GM12878 (cell line): ENCODE data around the gene RPP40. TPM values are rescaled to one million over a fixed set of nuclear protein-coding genes. Genes with fewer than 3 reads are reported as not detected.

ENCODE experiments used
- ATAC-seq: fragments of 200-7000 bp; cut with Tn5 transposase; 3 replicates; pipeline ENCODE4 v1.9.1; 2020; ENCODE audit warnings: mild to moderate bottlenecking, moderate library complexity
- BruUV-seq: library from RNA; stranded (reverse); fragments of 400-500 nt; replicated peaks from 2 replicates; lab custom pipeline; 2021; lab: Mats Ljungman, UMichigan
- CTCF ChIA-PET: fragments of 300-600 bp; sonication (Branson Sonifier 250); formaldehyde crosslinking; extraction: SDS; loops from one replicate; lab custom pipeline; 2021; ENCODE audit warnings: inconsistent platforms; lab: Yijun Ruan, JAX
- POLR2A ChIA-PET: fragments of 350-600 bp; formaldehyde crosslinking; extraction: SDS; loops from one replicate; lab custom pipeline; 2021; ENCODE audit warnings: inconsistent platforms; lab: Charles Lee
- RAD21 ChIA-PET: fragments of 300-600 bp; sonication (Branson Sonifier 250); formaldehyde crosslinking; loops from one replicate; lab custom pipeline; 2023; ENCODE audit warnings: antibody characterized with exemption; ENCODE audit not compliant: unreplicated experiment; lab: Charles Lee
- SMC1A ChIA-PET: fragments of 300-600 bp; sonication (Branson Sonifier 250); formaldehyde crosslinking; loops from one replicate; lab custom pipeline; 2023; ENCODE audit not compliant: unreplicated experiment, uncharacterized antibody; lab: Charles Lee
- DNase-seq: peaks from one replicate; pipeline ENCODE4 v3.0.0-alpha.2; 2011; ENCODE audit warnings: low read depth, low spot score
- FAIRE-seq: peaks from 3 replicates; lab custom pipeline; 2011; peaks lifted over from hg19 to GRCh38; lab: Jason Lieb, UNC
- H2AFZ ChIP-seq: 2 replicates; pipeline ENCODE4 v1.6.0; 2011; ENCODE audit warnings: low read depth, low read length, control low read depth; ENCODE audit not compliant: control insufficient read depth
- H3K27ac ChIP-seq: 2 replicates; pipeline ENCODE4 v1.5.1; 2011; ENCODE audit warnings: control low read depth; ENCODE audit not compliant: control insufficient read depth, insufficient read depth
- H3K27me3 ChIP-seq, 2 experiments: replicated peaks in 1 of 2; 2 replicates each; pipeline versions ENCODE4 v1.6.0 to v1.6.1; 2011; ENCODE audit warnings: low read length in 1 of 2; ENCODE audit not compliant: control insufficient read depth in 2 of 2, insufficient read depth in 2 of 2
- H3K36me3 ChIP-seq, 2 experiments: 2 replicates each; pipeline ENCODE4 v1.5.1; 2011; ENCODE audit warnings: low read length in 1 of 2; ENCODE audit not compliant: control insufficient read depth in 2 of 2, insufficient read depth in 2 of 2
- H3K4me1 ChIP-seq: 2 replicates; pipeline ENCODE4 v1.6.1; 2011; ENCODE audit warnings: mild to moderate bottlenecking, low read length, moderate library complexity, mixed read lengths; ENCODE audit not compliant: control insufficient read depth, insufficient read depth
- H3K4me2 ChIP-seq: 2 replicates; pipeline ENCODE4 v1.6.0; 2011; ENCODE audit warnings: control low read depth; ENCODE audit not compliant: control insufficient read depth, insufficient read depth
- H3K4me3 ChIP-seq: fragments of 200-600 bp; sonication (generic); 2 replicates; pipeline ENCODE4 v1.5.1; 2016
- H3K79me2 ChIP-seq: 2 replicates; pipeline ENCODE4 v1.6.0; 2011; ENCODE audit warnings: low read length; ENCODE audit not compliant: control insufficient read depth, insufficient read depth
- H3K9ac ChIP-seq: 2 replicates; pipeline ENCODE4 v1.8.0; 2011; ENCODE audit warnings: low read length, control low read depth, mixed read lengths; ENCODE audit not compliant: control insufficient read depth, insufficient read depth
- H3K9me3 ChIP-seq: replicated peaks from 3 replicates; pipeline ENCODE4 v1.5.1; 2011; ENCODE audit warnings: mild to moderate bottlenecking, low read length; ENCODE audit not compliant: control insufficient read depth, insufficient read depth
- H4K20me1 ChIP-seq: 2 replicates; pipeline ENCODE4 v1.6.0; 2011; ENCODE audit not compliant: control insufficient read depth, insufficient read depth
- BHLHE40 ChIP-seq, 2 experiments: fragments of 450-650 bp in 1 of 2; IDR thresholded peaks; 2 replicates each; pipeline ENCODE4 v1.6.1; 2011 to 2017; ENCODE audit warnings: low read depth in 2 of 2, borderline replicate concordance in 1 of 2, improper control_type of control experiment in 1 of 2, low read length in 1 of 2, mild to moderate bottlenecking in 1 of 2
- BRCA1 ChIP-seq: IDR thresholded peaks from 2 replicates; pipeline ENCODE4 v1.6.1; 2011; ENCODE audit warnings: low read depth, low read length, improper control_type of control experiment
- CBX5 ChIP-seq: sonication (generic); IDR thresholded peaks from 2 replicates; pipeline ENCODE4 v1.6.1; 2016; ENCODE audit warnings: low read depth, moderate library complexity, mild to moderate bottlenecking, inconsistent platforms
- CHD2 ChIP-seq: IDR thresholded peaks from 2 replicates; pipeline ENCODE4 v1.6.1; 2011; ENCODE audit warnings: low read depth, low read length, improper control_type of control experiment, borderline replicate concordance
- EED ChIP-seq: sonication (generic); IDR thresholded peaks from 2 replicates; pipeline ENCODE4 v1.6.1; 2016; ENCODE audit warnings: antibody characterized with exemption, low read depth
- KLF5 ChIP-seq: fragments of 450-650 bp; IDR thresholded peaks from 2 replicates; pipeline ENCODE4 v1.6.1; 2014; ENCODE audit warnings: mild to moderate bottlenecking; ENCODE audit not compliant: partially characterized antibody
- NBN ChIP-seq: fragments of 450-650 bp; IDR thresholded peaks from 2 replicates; pipeline ENCODE4 v1.6.1; 2016
- NR2F1 ChIP-seq: fragments of 450-650 bp; conservative IDR thresholded peaks from 2 replicates; pipeline ENCODE4 v1.6.1; 2017; ENCODE audit warnings: mild to moderate bottlenecking
- RUNX3 ChIP-seq: IDR thresholded peaks from 2 replicates; pipeline ENCODE4 v1.6.1; 2012; ENCODE audit warnings: low read length, inconsistent platforms
- TCF3 ChIP-seq: IDR thresholded peaks from 2 replicates; pipeline ENCODE4 v1.6.1; 2012; ENCODE audit warnings: low read depth, mild to moderate bottlenecking, low read length, borderline replicate concordance; ENCODE audit not compliant: insufficient read depth
- ZBTB33 ChIP-seq: fragments of 450-650 bp; IDR thresholded peaks from 2 replicates; pipeline ENCODE4 v1.6.1; 2017; ENCODE audit warnings: mild to moderate bottlenecking
- ZNF274 ChIP-seq: IDR thresholded peaks from one replicate; pipeline ENCODE4 v1.8.0; 2011; ENCODE audit not compliant: insufficient read length, insufficient read depth
- WGBS: methylation state at CpG from one replicate; pipeline ENCODE4 v1.1.6; 2016; ENCODE audit warnings: low lambda C conversion rate; ENCODE audit not compliant: insufficient replicate concordance, insufficient coverage; ENCODE audit errors: missing lambda C conversion rate; 5-methylcytosine and 5-hydroxymethylcytosine counted together
- in situ Hi-C: fragments of 300-500 bp; cut with MboI; formaldehyde crosslinking; loops from 9 replicates; pipeline ENCODE4 v1.14.3; 2018; ENCODE audit warnings: mixed read lengths
- intact Hi-C: fragments of 100-400 bp; cut with micrococcal nuclease; formaldehyde crosslinking; loops from one replicate; pipeline ENCODE4 v1.14.2; 2022; ENCODE audit not compliant: unreplicated experiment
- polyA plus RNA-seq, 11 experiments: library from polyadenylated mRNA; depleted of rRNA in 4 of 11; unstranded in 6 of 11; stranded (reverse) in 5 of 11; fragments of >200 nt; fragmentation: Nextera tagmentation in 4 of 11; fragmentation: Illumina TruSeq in 1 of 11; extraction: Ambion mirVana in 4 of 11; extraction: Trizol in 1 of 11; gene quantifications; 1 replicate in 1 of 11; 2 replicates in 10 of 11; pipeline versions ENCODE4 v1.2.1 to v1.2.3, GENCODE V29; 2011 to 2016; ENCODE audit warnings: inconsistent platforms in 2 of 11, missing spikeins in 2 of 11, low read depth in 1 of 11
- total RNA-seq, 4 experiments: library from RNA; depleted of rRNA in 3 of 4; stranded (reverse); fragments of >200 nt in 3 of 4; fragmentation: Illumina TruSeq in 1 of 4; extraction: Trizol in 1 of 4; gene quantifications; 2 replicates each; pipeline versions ENCODE4 v1.2.1 to v1.2.3, GENCODE V29; 2013 to 2021
- TF ChIP-seq, protein P1 (sequence below): IDR thresholded peaks from 2 replicates; pipeline ENCODE4 v1.6.1; 2012; ENCODE audit warnings: low read depth, low read length, improper control_type of control experiment
- TF ChIP-seq, protein P2 (sequence below): IDR thresholded peaks from 2 replicates; pipeline ENCODE4 v1.6.1; 2011; ENCODE audit warnings: borderline replicate concordance, low read depth, mild to moderate bottlenecking, moderate library complexity, mixed read lengths, low read length; ENCODE audit not compliant: insufficient read depth; ENCODE audit errors: extremely low read length
- TF ChIP-seq, protein P3 (sequence below): fragments of 450-650 bp; formaldehyde crosslinking; IDR thresholded peaks from 2 replicates; pipeline ENCODE4 v1.4.0; 2020; ENCODE audit warnings: mild to moderate bottlenecking, moderate library complexity

Gene RPP40
- total and polyA plus RNA-seq, 10 of the 15 experiments (the other 5 are each of a cell fraction or from before 2014, with no cell fraction given): 5.6 to 46.3 (median 21.7) TPM

GRCh38 chr6:4999586-4999985 is 4.3 kb downstream of the RPP40 start (continued):
- TF ChIP-seq CBX5: no peak
- TF ChIP-seq, protein P1, sequence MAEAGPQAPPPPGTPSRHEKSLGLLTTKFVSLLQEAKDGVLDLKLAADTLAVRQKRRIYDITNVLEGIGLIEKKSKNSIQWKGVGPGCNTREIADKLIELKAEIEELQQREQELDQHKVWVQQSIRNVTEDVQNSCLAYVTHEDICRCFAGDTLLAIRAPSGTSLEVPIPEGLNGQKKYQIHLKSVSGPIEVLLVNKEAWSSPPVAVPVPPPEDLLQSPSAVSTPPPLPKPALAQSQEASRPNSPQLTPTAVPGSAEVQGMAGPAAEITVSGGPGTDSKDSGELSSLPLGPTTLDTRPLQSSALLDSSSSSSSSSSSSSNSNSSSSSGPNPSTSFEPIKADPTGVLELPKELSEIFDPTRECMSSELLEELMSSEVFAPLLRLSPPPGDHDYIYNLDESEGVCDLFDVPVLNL: no peak
- TF ChIP-seq, protein P2, sequence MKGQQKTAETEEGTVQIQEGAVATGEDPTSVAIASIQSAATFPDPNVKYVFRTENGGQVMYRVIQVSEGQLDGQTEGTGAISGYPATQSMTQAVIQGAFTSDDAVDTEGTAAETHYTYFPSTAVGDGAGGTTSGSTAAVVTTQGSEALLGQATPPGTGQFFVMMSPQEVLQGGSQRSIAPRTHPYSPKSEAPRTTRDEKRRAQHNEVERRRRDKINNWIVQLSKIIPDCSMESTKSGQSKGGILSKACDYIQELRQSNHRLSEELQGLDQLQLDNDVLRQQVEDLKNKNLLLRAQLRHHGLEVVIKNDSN: no peak

DNA sequence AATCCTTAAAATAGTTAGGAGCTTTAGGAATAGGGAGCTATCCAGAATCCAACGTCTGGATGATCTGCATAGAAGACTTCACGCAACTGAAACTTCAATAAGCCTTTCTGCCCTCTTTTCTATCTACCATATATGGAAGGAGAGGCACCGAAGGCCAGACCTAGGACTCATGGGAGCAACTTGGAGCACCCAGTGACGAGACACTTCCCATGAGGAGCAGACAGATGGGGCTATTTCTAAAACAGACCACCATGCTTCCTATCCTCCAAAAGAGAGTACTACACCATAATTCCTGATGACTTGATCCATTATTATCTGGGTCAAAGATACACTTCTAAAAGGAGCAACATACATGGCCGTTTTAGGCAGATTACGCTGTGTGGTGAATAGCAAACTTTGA is 6.0 kb downstream of the RPP40 start:
- in situ Hi-C loops: no loop called here
- no TSS peak for BruUV-seq

More for the DNA sequence above, 6.0 kb downstream of the RPP40 start:
- H3K27me3 ChIP-seq: no peaks in the 10 kb centered on the region
- no peaks in the 10 kb centered on the region for H3K9me3 ChIP-seq
- ChIA-PET RAD21 (no interaction called here), SMC1A (no interaction called here), CTCF (no interaction called here), POLR2A (no interaction called here)
- H3K9ac ChIP-seq: no peak overlapping the region
- no peak overlapping the region for H3K4me3 ChIP-seq
- no peaks in the 10 kb centered on the region for H3K4me1 ChIP-seq
- peaks cover 0 to 5% of the 10 kb centered on the region in 2 experiments; a peak in 1 of 4 replicates for H3K36me3 ChIP-seq
- no peaks in the 10 kb centered on the region for H3K79me2 ChIP-seq
- FAIRE-seq (no peak), ATAC-seq (no peak), DNase-seq (no peak)
- intact Hi-C loops: no loop called here
- no peak overlapping the region for H3K27ac ChIP-seq
- no peak overlapping the region for H2AFZ ChIP-seq
- no peaks in the 10 kb centered on the region for H4K20me1 ChIP-seq
- WGBS: 67% methylated on average over 6 of the region's 6 CpGs
- TF ChIP-seq BRCA1 (no peak), RUNX3 (no peak), CHD2 (no peak), TCF3 (no peak), BHLHE40 (IDR thresholded peaks at IDR 0.05; ENCODE audit: borderline replicate concordance in 1 of 2, low read depth in 2 of 2, low read length in 1 of 2) (no peak), ZBTB33 (no peak), KLF5 (no peak), NR2F1 (no peak), ZNF274 (no peak), EED (no peak), NBN (no peak)
- TF ChIP-seq, protein P3, sequence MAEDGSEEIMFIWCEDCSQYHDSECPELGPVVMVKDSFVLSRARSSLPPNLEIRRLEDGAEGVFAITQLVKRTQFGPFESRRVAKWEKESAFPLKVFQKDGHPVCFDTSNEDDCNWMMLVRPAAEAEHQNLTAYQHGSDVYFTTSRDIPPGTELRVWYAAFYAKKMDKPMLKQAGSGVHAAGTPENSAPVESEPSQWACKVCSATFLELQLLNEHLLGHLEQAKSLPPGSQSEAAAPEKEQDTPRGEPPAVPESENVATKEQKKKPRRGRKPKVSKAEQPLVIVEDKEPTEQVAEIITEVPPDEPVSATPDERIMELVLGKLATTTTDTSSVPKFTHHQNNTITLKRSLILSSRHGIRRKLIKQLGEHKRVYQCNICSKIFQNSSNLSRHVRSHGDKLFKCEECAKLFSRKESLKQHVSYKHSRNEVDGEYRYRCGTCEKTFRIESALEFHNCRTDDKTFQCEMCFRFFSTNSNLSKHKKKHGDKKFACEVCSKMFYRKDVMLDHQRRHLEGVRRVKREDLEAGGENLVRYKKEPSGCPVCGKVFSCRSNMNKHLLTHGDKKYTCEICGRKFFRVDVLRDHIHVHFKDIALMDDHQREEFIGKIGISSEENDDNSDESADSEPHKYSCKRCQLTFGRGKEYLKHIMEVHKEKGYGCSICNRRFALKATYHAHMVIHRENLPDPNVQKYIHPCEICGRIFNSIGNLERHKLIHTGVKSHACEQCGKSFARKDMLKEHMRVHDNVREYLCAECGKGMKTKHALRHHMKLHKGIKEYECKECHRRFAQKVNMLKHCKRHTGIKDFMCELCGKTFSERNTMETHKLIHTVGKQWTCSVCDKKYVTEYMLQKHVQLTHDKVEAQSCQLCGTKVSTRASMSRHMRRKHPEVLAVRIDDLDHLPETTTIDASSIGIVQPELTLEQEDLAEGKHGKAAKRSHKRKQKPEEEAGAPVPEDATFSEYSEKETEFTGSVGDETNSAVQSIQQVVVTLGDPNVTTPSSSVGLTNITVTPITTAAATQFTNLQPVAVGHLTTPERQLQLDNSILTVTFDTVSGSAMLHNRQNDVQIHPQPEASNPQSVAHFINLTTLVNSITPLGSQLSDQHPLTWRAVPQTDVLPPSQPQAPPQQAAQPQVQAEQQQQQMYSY (CRISPR knock-in tag): no peak
- no peak overlapping the region for H3K4me2 ChIP-seq
